BE2C (cell line): ENCODE results near the gene JAG1.

Experiments
- DNase-seq: peaks from one replicate; pipeline ENCODE4 v3.0.0-alpha.2; 2020
- H3K27me3 ChIP-seq: fragments of 250-450 bp; sonication (Bioruptor Pico); 2 replicates; pipeline ENCODE4 v1.5.1; 2020; ENCODE audit warnings: mild to moderate bottlenecking
- H3K36me3 ChIP-seq: fragments of 250-450 bp; sonication (Bioruptor Pico); 2 replicates; pipeline ENCODE4 v1.5.1; 2020; ENCODE audit warnings: mild to moderate bottlenecking
- H3K4me1 ChIP-seq: fragments of 250-450 bp; sonication (Bioruptor Pico); 2 replicates; pipeline ENCODE4 v1.5.1; 2020
- H3K4me3 ChIP-seq: 2 replicates; pipeline ENCODE4 v1.5.1; 2011; ENCODE audit warnings: low read depth, low read length
- H3K9me3 ChIP-seq: fragments of 250-450 bp; sonication (Bioruptor Pico); 2 replicates; pipeline ENCODE4 v1.5.1; 2020
- CTCF ChIP-seq: IDR thresholded peaks from 2 replicates; pipeline ENCODE4 v1.5.1; 2012; ENCODE audit warnings: mild to moderate bottlenecking, low read depth, low read length

Gene JAG1

DNA sequence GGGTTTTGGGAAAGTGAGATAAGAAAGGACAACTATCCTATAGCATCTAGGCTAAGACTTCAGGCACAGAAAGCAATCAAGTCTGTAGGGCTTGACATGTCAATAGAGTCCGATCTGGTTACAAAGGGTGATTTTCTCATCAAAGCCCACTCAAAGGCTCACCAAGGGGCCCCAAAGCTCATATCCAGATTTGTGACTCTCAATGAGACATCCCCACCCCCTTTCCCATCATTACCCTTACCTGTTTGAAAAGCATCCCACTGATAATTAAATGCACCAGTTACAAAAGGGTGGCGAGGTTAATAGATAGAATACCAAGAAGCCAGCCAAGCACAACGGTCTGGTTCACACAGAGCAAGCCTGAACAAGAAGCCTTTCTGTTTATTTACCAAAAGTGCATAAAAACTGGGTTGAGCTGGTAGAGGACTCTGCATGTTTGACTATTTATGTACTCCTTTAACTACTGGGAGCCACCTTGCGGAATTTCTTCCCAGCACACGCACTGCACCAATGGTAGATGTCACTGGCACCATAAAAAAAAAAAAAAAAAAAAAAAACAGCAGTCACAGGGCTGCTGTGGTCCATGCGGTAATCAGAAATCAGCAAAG is 6.1 kb downstream of the JAG1 start:
- Histone ChIP-seq H3K4me3 (no peak overlapping the region), H3K4me1 (peaks cover 6% of the 10 kb centered on the region; the same call in 1 of the 2 replicates), H3K36me3 (no peaks in the 10 kb centered on the region), H3K27me3 (peaks cover 13% of the 10 kb centered on the region), H3K9me3 (no peaks in the 10 kb centered on the region)
- no peak for TF ChIP-seq CTCF
- DNase-seq, result no peak

- no peaks in the 10 kb centered on the region for H3K9me3 ChIP-seq
- H3K27me3 ChIP-seq, result peaks cover 7% of the 10 kb centered on the region
- DNase-seq, result no peak
- no peaks in the 10 kb centered on the region for H3K4me1 ChIP-seq
- TF ChIP-seq CTCF, result no peak
- H3K4me3 ChIP-seq, result no peak overlapping the region
- H3K36me3 ChIP-seq, result no peaks in the 10 kb centered on the region
Measured at GRCh38 chr20:10667077-10667401, 6.8 kb downstream of the JAG1 start.

DNA sequence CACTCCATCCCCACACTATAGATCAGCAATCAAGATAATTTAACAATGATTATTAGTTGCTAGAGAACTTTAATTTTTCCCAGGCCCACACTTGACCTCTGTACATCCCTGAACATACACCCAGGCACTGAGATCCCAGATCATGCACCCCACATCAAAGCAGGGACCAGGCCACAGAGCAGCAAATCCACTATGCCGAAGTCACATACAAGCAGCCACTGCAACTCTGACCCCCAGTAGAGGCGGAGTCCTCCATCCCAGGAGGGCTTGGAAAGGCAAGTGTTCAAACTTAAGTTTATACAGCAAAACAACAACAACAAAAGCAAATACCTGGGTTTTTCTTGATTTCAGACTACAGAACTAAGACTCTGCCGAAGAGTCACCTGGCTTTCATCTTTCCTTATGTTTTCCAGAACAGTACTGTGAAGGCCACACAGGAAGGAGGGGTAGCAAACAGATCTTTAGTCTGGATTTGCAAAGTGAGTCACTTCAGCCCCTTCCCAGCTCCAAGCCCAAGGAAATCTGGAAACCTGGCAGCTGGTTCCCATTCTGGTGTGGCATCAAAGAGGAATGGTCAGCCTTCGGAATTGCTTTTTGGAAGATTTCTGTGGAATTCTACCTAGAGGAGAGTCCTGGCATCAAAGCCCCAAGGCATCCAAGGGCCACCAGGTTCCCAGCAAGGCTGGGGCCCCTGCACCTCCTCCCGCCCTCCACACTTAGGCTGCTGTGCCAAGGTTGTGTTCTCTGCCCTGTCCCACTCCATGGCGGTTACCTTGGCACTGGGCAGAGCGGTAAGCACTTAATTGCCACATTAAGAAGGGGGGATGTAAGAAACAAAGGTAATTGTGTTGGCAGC is 7.3 kb downstream of the JAG1 start:
- H3K36me3 ChIP-seq, result no peaks in the 10 kb centered on the region
- DNase-seq, result no peak
- H3K4me3 ChIP-seq, result no peak overlapping the region
- peaks cover 2% of the 10 kb centered on the region for H3K27me3 ChIP-seq
- no peaks in the 10 kb centered on the region for H3K9me3 ChIP-seq
- no peaks in the 10 kb centered on the region for H3K4me1 ChIP-seq
- no peak for TF ChIP-seq CTCF

DNA sequence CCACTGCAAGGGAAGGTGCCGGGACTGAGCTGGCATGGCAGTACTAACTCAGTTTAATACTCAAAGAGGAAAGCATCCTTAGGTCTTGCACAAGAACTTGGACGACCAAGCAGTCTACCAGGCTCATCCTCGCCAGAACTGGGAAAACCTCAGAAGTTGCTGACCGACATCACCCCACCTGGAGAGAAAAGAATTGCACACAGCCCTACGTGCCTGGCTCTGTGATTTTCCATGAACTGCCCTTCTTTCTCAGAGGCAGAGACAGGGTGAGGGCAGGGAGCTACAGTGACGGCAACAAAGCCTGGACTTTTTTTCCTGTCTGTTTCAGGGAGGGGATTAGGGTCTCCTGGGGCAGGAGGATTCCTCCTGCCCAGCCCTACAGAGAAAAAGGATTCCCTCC is 8.0 kb downstream of the JAG1 start:
- Histone ChIP-seq H3K36me3 (no peaks in the 10 kb centered on the region), H3K9me3 (no peaks in the 10 kb centered on the region), H3K27me3 (no peaks in the 10 kb centered on the region), H3K4me1 (no peaks in the 10 kb centered on the region), H3K4me3 (no peak overlapping the region)
- DNase-seq, result no peak
- TF ChIP-seq CTCF, result no peak

DNA sequence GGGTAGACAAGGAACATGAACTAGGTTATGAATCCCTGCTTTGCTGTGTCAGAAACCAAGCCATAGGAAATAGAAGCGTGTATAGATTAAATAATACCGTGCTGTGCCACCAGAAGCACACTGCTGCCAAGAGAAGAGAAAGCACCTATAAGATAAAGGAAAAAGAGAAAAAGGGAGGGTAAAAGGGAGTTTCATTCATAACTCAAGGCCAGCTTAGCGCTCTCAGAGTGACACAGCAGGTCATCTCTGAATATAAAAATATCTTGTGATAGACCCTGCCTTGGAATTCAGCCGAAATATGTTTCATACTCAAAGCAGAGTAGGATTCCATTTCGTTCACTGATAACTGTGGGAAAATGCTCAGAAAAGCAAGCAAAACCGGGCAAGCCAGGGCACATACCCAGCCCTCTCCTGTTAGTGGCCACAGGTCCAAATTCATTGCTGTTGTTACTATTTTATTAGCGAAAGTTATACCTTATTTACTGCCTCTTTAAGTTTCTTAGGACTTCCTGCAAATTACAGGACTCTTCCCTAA is 8.7 kb downstream of the JAG1 start:
- Histone ChIP-seq H3K27me3 (no peaks in the 10 kb centered on the region), H3K9me3 (no peaks in the 10 kb centered on the region), H3K4me1 (no peaks in the 10 kb centered on the region), H3K36me3 (no peaks in the 10 kb centered on the region), H3K4me3 (no peak overlapping the region)
- TF ChIP-seq CTCF, result no peak
- DNase-seq, result no peak

DNA sequence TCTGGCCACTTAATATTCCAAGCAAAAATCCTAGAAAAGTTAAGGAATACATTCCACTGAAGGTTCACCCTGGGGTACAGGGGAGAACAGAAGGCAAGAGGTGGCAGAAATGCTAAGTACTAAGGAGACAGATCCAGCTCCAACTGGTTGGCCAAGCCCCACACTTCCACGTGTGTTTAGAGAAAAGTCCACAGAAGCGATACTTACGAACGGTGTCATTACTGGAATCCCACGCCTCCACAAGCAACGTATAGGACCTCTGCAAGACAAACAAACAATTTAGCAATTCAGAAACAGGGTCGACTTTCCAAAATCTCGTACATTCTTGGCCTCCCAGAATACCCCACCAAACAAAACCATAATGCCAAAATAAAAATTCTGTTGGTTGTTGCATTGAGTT is 10.0 kb downstream of the JAG1 start:
- H3K27me3 ChIP-seq, result no peaks in the 10 kb centered on the region
- H3K4me3 ChIP-seq, result no peak overlapping the region

More for the DNA sequence above, 10.0 kb downstream of the JAG1 start:
- Histone ChIP-seq H3K36me3 (no peaks in the 10 kb centered on the region), H3K9me3 (no peaks in the 10 kb centered on the region), H3K4me1 (no peaks in the 10 kb centered on the region; the same call in 1 of the 2 replicates)
- TF ChIP-seq CTCF, result no peak
- DNase-seq, result no peak
